ENCODE results near the gene MAD1L1. TPM values are rescaled to one million over a fixed set of nuclear protein-coding genes. Genes with fewer than 3 reads are reported as not detected.

The MAD1L1 gene
- total and polyA plus RNA-seq, 2 of the 4 experiments (the other 2 are of a cell fraction): 29.0 to 40.9 TPM

DNA sequence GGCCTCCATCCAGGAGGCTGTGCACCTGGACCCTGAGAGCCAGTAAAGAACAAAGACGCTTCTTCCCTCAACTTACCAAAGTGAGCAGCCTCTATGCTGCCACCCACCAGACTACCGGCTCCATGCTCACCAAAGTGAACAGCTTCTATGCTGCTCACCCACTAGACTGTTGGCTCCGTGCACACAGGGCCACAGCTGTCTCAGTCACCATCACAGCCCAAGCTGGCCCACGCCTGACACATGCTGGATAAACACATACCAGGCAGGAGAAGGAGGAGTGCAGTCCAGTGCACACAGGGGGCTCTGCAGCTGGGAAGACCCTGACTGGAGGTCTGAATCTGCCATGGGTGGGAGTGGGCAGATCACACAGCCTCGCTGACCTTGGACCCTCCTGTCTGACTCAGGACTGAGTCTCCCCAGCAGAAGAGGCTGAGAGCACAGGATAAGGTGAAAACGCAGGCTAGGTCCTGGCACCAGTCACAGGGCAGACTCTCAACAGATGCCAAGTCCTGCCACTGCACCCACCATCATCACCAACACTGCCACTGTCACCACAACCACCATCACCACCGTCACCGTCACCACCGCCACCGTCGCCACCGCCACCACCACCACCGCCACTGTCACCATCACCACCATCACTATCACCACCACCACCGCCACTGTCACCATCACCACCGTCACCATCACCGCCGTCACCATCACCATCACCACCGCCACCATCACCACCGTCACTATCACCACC lies 130.9 kb downstream of the MAD1L1 start:
- intact Hi-C loops (cut with micrococcal nuclease): loop anchor here (10.0 kb wide), 1 partner anchor 103 kb away; no protein-coding TSS in a partner anchor
- Histone ChIP-seq H4K8ac (ENCODE audit: low read depth in 2 of 2, low read length in 2 of 2) (no peak overlapping the region), H3K4me1 (ENCODE audit: control insufficient read depth, insufficient read depth, low read length) (peaks cover 18% of the 10 kb centered on the region), H3K79me1 (ENCODE audit: low read depth in 1 of 2, low read length in 2 of 2) (peaks cover 10 to 34% of the 10 kb centered on the region in 2 experiments), H3K9me1 (ENCODE audit: insufficient read depth, low read length) (peaks cover 14% of the 10 kb centered on the region), H2BK15ac (ENCODE audit: low read depth, low read length) (0 out of 3 replicates have a peak overlapping the region, but pooled peaks have one; percentile 68), H3K9ac (ENCODE audit: low read depth, low read length) (no peak overlapping the region), H3K56ac (ENCODE audit: extremely low read depth, insufficient read depth, low read length) (no peak overlapping the region), H3K23ac (ENCODE audit: low read depth, low read length) (no peak overlapping the region), H4K5ac (ENCODE audit: low read depth, low read length) (no peak overlapping the region), H2BK20ac (ENCODE audit: low read depth, low read length) (no peak overlapping the region), H2AFZ (replicated peaks; ENCODE audit: low read length, poor library complexity) (no peak overlapping the region), H2BK120ac (ENCODE audit: low read depth, low read length) (no peak overlapping the region), H2AK9ac (replicated peaks; ENCODE audit: low read depth, low read length, poor library complexity) (peak overlapping the region; percentile 20), H3K27ac (ENCODE audit: insufficient read depth, low read length) (no peak overlapping the region), H3K18ac (ENCODE audit: low read depth, low read length) (no peak overlapping the region), H3K4me2 (ENCODE audit: low read depth, low read length) (no peak overlapping the region), H3K27me3 (ENCODE audit: control insufficient read depth, insufficient read depth, low read length) (no peaks in the 10 kb centered on the region), H3K4me3 (ENCODE audit: insufficient read depth, low read depth, low read length) (no peak overlapping the region), H3K14ac (replicated peaks; ENCODE audit: low read depth, low read length) (no peak overlapping the region), H3K4ac (ENCODE audit: low read depth, low read length) (no peak overlapping the region; the same call in 1 of the 2 replicates), H3K9me3 (ENCODE audit: control insufficient read depth, insufficient read depth, low read length) (no peaks in the 10 kb centered on the region), H4K91ac (ENCODE audit: insufficient read depth, low read depth, low read length) (no peak overlapping the region), H2BK5ac (ENCODE audit: low read depth, low read length, poor library complexity, severe bottlenecking) (no peak overlapping the region), H3K36me3 (ENCODE audit: control insufficient read depth, insufficient read depth, low read length) (no peaks in the 10 kb centered on the region), H4K20me1 (ENCODE audit: insufficient read depth, low read length) (no peaks in the 10 kb centered on the region; the same call in none of the 2 replicates), H2AK5ac (ENCODE audit: low read depth, low read length) (peak overlapping the region; percentile 90)
- WGBS, 2 experiments (ENCODE audit: extremely low coverage in 2 of 2, insufficient read length in 1 of 2): 88% methylated on average over 16 of the region's 19 CpGs; no CpG with 5 or more reads in 1 of the 2 experiments
- dilution Hi-C loops (cut with HindIII; ENCODE audit: low sequenced_read_pairs, unreplicated experiment): no loop called here
- ChIA-PET CTCF (no interaction called here), POLR2A (ENCODE audit: unreplicated experiment) (no interaction called here)
- DNase-seq (no peak), ATAC-seq (ENCODE audit: low read depth) (no peak)
- in situ Hi-C loops (cut with MboI; ENCODE audit: low sequenced_read_pairs): no loop called here
- TF ChIP-seq CHD1 (IDR thresholded peaks at IDR 0.05; ENCODE audit: low read depth, low read length) (no peak), CEBPB (IDR thresholded peaks at IDR 0.05; ENCODE audit: low read depth, low read length) (no peak), MAZ (IDR thresholded peaks at IDR 0.05; ENCODE audit: borderline replicate concordance, low read depth, low read length) (no peak), BHLHE40 (IDR thresholded peaks at IDR 0.05; ENCODE audit: low read depth, low read length) (no peak), FOS (IDR thresholded peaks at IDR 0.05; ENCODE audit: low read depth, low read length) (no peak)
- TF ChIP-seq, protein P1, sequence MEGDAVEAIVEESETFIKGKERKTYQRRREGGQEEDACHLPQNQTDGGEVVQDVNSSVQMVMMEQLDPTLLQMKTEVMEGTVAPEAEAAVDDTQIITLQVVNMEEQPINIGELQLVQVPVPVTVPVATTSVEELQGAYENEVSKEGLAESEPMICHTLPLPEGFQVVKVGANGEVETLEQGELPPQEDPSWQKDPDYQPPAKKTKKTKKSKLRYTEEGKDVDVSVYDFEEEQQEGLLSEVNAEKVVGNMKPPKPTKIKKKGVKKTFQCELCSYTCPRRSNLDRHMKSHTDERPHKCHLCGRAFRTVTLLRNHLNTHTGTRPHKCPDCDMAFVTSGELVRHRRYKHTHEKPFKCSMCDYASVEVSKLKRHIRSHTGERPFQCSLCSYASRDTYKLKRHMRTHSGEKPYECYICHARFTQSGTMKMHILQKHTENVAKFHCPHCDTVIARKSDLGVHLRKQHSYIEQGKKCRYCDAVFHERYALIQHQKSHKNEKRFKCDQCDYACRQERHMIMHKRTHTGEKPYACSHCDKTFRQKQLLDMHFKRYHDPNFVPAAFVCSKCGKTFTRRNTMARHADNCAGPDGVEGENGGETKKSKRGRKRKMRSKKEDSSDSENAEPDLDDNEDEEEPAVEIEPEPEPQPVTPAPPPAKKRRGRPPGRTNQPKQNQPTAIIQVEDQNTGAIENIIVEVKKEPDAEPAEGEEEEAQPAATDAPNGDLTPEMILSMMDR (conservative IDR thresholded peaks at IDR 0.05; ENCODE audit: low read depth, low read length): no peak
- TF ChIP-seq, protein P2, sequence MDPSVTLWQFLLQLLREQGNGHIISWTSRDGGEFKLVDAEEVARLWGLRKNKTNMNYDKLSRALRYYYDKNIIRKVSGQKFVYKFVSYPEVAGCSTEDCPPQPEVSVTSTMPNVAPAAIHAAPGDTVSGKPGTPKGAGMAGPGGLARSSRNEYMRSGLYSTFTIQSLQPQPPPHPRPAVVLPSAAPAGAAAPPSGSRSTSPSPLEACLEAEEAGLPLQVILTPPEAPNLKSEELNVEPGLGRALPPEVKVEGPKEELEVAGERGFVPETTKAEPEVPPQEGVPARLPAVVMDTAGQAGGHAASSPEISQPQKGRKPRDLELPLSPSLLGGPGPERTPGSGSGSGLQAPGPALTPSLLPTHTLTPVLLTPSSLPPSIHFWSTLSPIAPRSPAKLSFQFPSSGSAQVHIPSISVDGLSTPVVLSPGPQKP (IDR thresholded peaks at IDR 0.05; ENCODE audit: borderline replicate concordance, low read depth, low read length): no peak
- BruUV-seq (replicated peaks): no TSS peak
